Measurements from ENCODE around the gene MKNK2. TPM values are rescaled to one million over a fixed set of nuclear protein-coding genes. Genes with fewer than 3 reads are reported as not detected.
A peak's percentile ranks its signal among the peaks of the same experiment; 100 is the strongest.

The MKNK2 gene
- total and polyA plus RNA-seq, 2 of the 13 experiments (the other 11 are each of a cell fraction or from before 2014, with no cell fraction given), result 44.9 to 112 TPM

- no peak for TF ChIP-seq PAF1 (CRISPR knock-in tag; IDR thresholded peaks at IDR 0.05)
- TF ChIP-seq NFYB (CRISPR knock-in tag; IDR thresholded peaks at IDR 0.05), result no peak; the same call in 1 of the 2 replicates
- TF ChIP-seq CEBPB (IDR thresholded peaks at IDR 0.05; ENCODE audit: borderline replicate concordance, low read depth, low read length), result no peak
- TF ChIP-seq NR1H2 (CRISPR knock-in tag; IDR thresholded peaks at IDR 0.05; ENCODE audit: borderline replicate concordance, low read depth), result no peak
- TF ChIP-seq CREB1 (IDR thresholded peaks at IDR 0.05), result peak; percentile 1; the same call in 1 of the 2 replicates
- TF ChIP-seq CREB1 (CRISPR knock-in tag; IDR thresholded peaks at IDR 0.05), result no peak
- no peak for TF ChIP-seq KDM4B (CRISPR knock-in tag; IDR thresholded peaks at IDR 0.05)
- 0 out of 2 replicates have a peak, but pooled peaks have one; percentile 35 for TF ChIP-seq SMYD3 (CRISPR knock-in tag; IDR thresholded peaks at IDR 0.05)
- TF ChIP-seq CEBPG (CRISPR knock-in tag; IDR thresholded peaks at IDR 0.05), result no peak
- no peak; the same call in 1 of the 2 replicates for TF ChIP-seq NRL (CRISPR knock-in tag; IDR thresholded peaks at IDR 0.05; ENCODE audit: borderline replicate concordance)
- TF ChIP-seq ATRX (CRISPR knock-in tag; IDR thresholded peaks at IDR 0.05; ENCODE audit: borderline replicate concordance), result no peak
- TF ChIP-seq ZNF18 (CRISPR knock-in tag; IDR thresholded peaks at IDR 0.05; ENCODE audit: insufficient replicate concordance), result no peak
- no peak for TF ChIP-seq ZNF549 (CRISPR knock-in tag; IDR thresholded peaks at IDR 0.05)
- TF ChIP-seq RARG (CRISPR knock-in tag; IDR thresholded peaks at IDR 0.05; ENCODE audit: low read depth), result 0 out of 2 replicates have a peak, but pooled peaks have one; percentile 41
- no peak for TF ChIP-seq TEAD2 (CRISPR knock-in tag; IDR thresholded peaks at IDR 0.05)
- TF ChIP-seq ZC3H13 (CRISPR knock-in tag; IDR thresholded peaks at IDR 0.05), result peak; percentile 49; the same call in 1 of the 2 replicates
- no peak for TF ChIP-seq ZNF484 (CRISPR knock-in tag; IDR thresholded peaks at IDR 0.05; ENCODE audit: borderline replicate concordance, low read depth)
- TF ChIP-seq ZNF432 (CRISPR knock-in tag; IDR thresholded peaks at IDR 0.05; ENCODE audit: borderline replicate concordance), result no peak
- TF ChIP-seq TEAD3 (CRISPR knock-in tag; optimal IDR thresholded peaks at IDR 0.05; ENCODE audit: borderline replicate concordance), result peak; percentile 61
- TF ChIP-seq ZFP90 (CRISPR knock-in tag; IDR thresholded peaks at IDR 0.05; ENCODE audit: borderline replicate concordance), result no peak; the same call in 1 of the 2 replicates
- TF ChIP-seq ZEB1 (IDR thresholded peaks at IDR 0.05; ENCODE audit: insufficient replicate concordance, low read depth), result peak; percentile 28
- no peak for TF ChIP-seq PRDM4 (CRISPR knock-in tag; IDR thresholded peaks at IDR 0.05; ENCODE audit: borderline replicate concordance)
- TF ChIP-seq ZNF44 (CRISPR knock-in tag; IDR thresholded peaks at IDR 0.05), result no peak
- no peak for TF ChIP-seq ZNF296 (CRISPR knock-in tag; conservative IDR thresholded peaks at IDR 0.05)
- TF ChIP-seq ZNF780A (CRISPR knock-in tag; IDR thresholded peaks at IDR 0.05), result no peak
- no peak for TF ChIP-seq ZNF33A (CRISPR knock-in tag; IDR thresholded peaks at IDR 0.05; ENCODE audit: borderline replicate concordance)
- TF ChIP-seq ZBTB2 (CRISPR knock-in tag; IDR thresholded peaks at IDR 0.05; ENCODE audit: low read depth), result peak; percentile 88
- TF ChIP-seq ZNF264 (CRISPR knock-in tag; IDR thresholded peaks at IDR 0.05), result no peak
- TF ChIP-seq GATAD2A (CRISPR knock-in tag; IDR thresholded peaks at IDR 0.05), result peak; percentile 18; the same call in 1 of the 2 replicates
Measured at GRCh38 chr19:2096034-2096479, 45.0 kb upstream of the MKNK2 start, which contains the start of gene MOB3A (continued).

Measured in HepG2 (cell line).